K562 (cell line): Measurements from ENCODE around the gene CPPED1. TPM values are rescaled to one million over a fixed set of nuclear protein-coding genes. Genes with fewer than 3 reads are reported as not detected.
A peak's percentile ranks its signal among the peaks of the same experiment; 100 is the strongest.

Experiments
- ARID2 ChIP-seq: fragments of 450-650 bp; IDR thresholded peaks from 2 replicates; pipeline ENCODE4 v1.6.1; 2017; ENCODE audit warnings: antibody characterized with exemption, mild to moderate bottlenecking
- C11orf30 ChIP-seq: fragments of 450-650 bp; IDR thresholded peaks from 2 replicates; pipeline ENCODE4 v1.6.1; 2016; ENCODE audit warnings: low read depth, mild to moderate bottlenecking
- CHD1 ChIP-seq: fragments of 200-600 bp; sonication (generic); IDR thresholded peaks from one replicate; pipeline ENCODE4 v1.6.1; 2012; ENCODE audit warnings: mild to moderate bottlenecking, moderate library complexity, low read length, inconsistent platforms
- FIP1L1 ChIP-seq: fragments of 200-400 bp; formaldehyde crosslinking; IDR thresholded peaks from 2 replicates; pipeline ENCODE4 v1.6.1; 2018; ENCODE audit warnings: mild to moderate bottlenecking, low read depth, low read length; ENCODE audit not compliant: poor library complexity, severe bottlenecking
- HOXB6 ChIP-seq: fragments of 250-450 bp; sonication (Bioruptor Pico); IDR thresholded peaks from 2 replicates; pipeline ENCODE4 v1.5.1; 2022; ENCODE audit warnings: mild to moderate bottlenecking, borderline replicate concordance
- KAT7 ChIP-seq: sonication (generic); formaldehyde crosslinking; IDR thresholded peaks from 2 replicates; pipeline ENCODE4 v1.8.0; 2022; ENCODE audit warnings: missing genetic modification reagents, mild to moderate bottlenecking, borderline replicate concordance
- KDM1A ChIP-seq, 2 experiments: fragments of 450-650 bp; IDR thresholded peaks; 2 replicates each; pipeline ENCODE4 v1.6.1; 2016; ENCODE audit warnings: mild to moderate bottlenecking in 2 of 2
- MCM3 ChIP-seq: fragments of 450-650 bp; IDR thresholded peaks from 2 replicates; pipeline ENCODE4 v1.6.1; 2016
- MEIS2 ChIP-seq: fragments of 450-650 bp; IDR thresholded peaks from 2 replicates; pipeline ENCODE4 v1.6.1; 2014; ENCODE audit warnings: mild to moderate bottlenecking; ENCODE audit not compliant: partially characterized antibody
- RHOXF2B ChIP-seq: fragments of 250-450 bp; sonication (Bioruptor Pico); conservative IDR thresholded peaks from 2 replicates; pipeline ENCODE4 v1.5.1; 2021
- SRSF7 ChIP-seq: fragments of 200-400 bp; formaldehyde crosslinking; optimal IDR thresholded peaks from 2 replicates; pipeline ENCODE3; 2017; ENCODE audit warnings: mild to moderate bottlenecking, low read depth, low read length
- TFAM ChIP-seq: fragments of 250-450 bp; sonication (Bioruptor Pico); conservative IDR thresholded peaks from 2 replicates; pipeline ENCODE4 v1.5.0; 2021; ENCODE audit warnings: mild to moderate bottlenecking, moderate library complexity
- XRCC5 ChIP-seq: fragments of 200-400 bp; formaldehyde crosslinking; IDR thresholded peaks from 2 replicates; pipeline ENCODE4 v1.6.1; 2017; ENCODE audit warnings: low read depth, mild to moderate bottlenecking, low read length
- ZFX ChIP-seq: sonication (generic); formaldehyde crosslinking; IDR thresholded peaks from 2 replicates; pipeline ENCODE4 v1.8.0; 2022; ENCODE audit warnings: mild to moderate bottlenecking, missing genetic modification reagents, moderate library complexity
- ZKSCAN1 ChIP-seq: fragments of 150-350 bp; IDR thresholded peaks from 2 replicates; pipeline ENCODE4 v1.6.1; 2016; ENCODE audit warnings: low read depth, low read length
- ZNF121 ChIP-seq: sonication (generic); formaldehyde crosslinking; conservative IDR thresholded peaks from 2 replicates; pipeline ENCODE4 v1.8.0; 2022; ENCODE audit warnings: missing genetic modification reagents
- ZNF124 ChIP-seq: sonication (generic); formaldehyde crosslinking; IDR thresholded peaks from 2 replicates; pipeline ENCODE4 v1.8.1; 2022; ENCODE audit warnings: missing genetic modification reagents
- ZNF143 ChIP-seq: sonication (generic); formaldehyde crosslinking; IDR thresholded peaks from 2 replicates; pipeline ENCODE4 v1.9.0; 2022; ENCODE audit warnings: mild to moderate bottlenecking, missing genetic modification reagents
- ZNF76 ChIP-seq: fragments of 250-450 bp; sonication (Bioruptor Pico); IDR thresholded peaks from 2 replicates; pipeline ENCODE4 v1.4.0; 2020; ENCODE audit warnings: mild to moderate bottlenecking, moderate library complexity, borderline replicate concordance
- polyA plus RNA-seq, 8 experiments: library from polyadenylated mRNA; depleted of rRNA in 4 of 8; stranded (reverse) in 5 of 8; unstranded in 3 of 8; fragments of >200 nt; fragmentation: Nextera tagmentation in 2 of 8; fragmentation: Illumina TruSeq in 1 of 8; extraction: Ambion mirVana in 2 of 8; extraction: Trizol in 1 of 8; gene quantifications; 2 replicates each; pipeline versions ENCODE4 v1.2.1 to v1.2.3, GENCODE V29; 2011 to 2014; ENCODE audit warnings: inconsistent platforms in 1 of 8, missing spikeins in 1 of 8
- total RNA-seq, 7 experiments: library from RNA; depleted of rRNA in 6 of 7; stranded (reverse); fragments of >200 nt in 6 of 7; fragmentation: Illumina TruSeq in 2 of 7; extraction: Trizol in 2 of 7; gene quantifications; 2 replicates each; pipeline versions ENCODE4 v1.2.1 to v1.2.3, GENCODE V29; 2011 to 2021; ENCODE audit warnings: low replicate concordance in 1 of 7
- TF ChIP-seq, protein P1 (sequence below): fragments of 250-450 bp; sonication (Bioruptor Pico); IDR thresholded peaks from 2 replicates; pipeline ENCODE4 v1.9.0; 2021; ENCODE audit warnings: mild to moderate bottlenecking
- TF ChIP-seq, protein P2 (sequence below): IDR thresholded peaks from 2 replicates; pipeline ENCODE4 v1.6.1; 2014; ENCODE audit warnings: antibody characterized with exemption
- TF ChIP-seq, protein P3 (sequence below): fragments of 450-650 bp; IDR thresholded peaks from 2 replicates; pipeline ENCODE4 v1.6.1; 2016; ENCODE audit warnings: borderline replicate concordance
- TF ChIP-seq, protein P4 (sequence below): IDR thresholded peaks from 2 replicates; pipeline ENCODE4 v1.6.1; 2011; ENCODE audit warnings: borderline replicate concordance, low read depth, mild to moderate bottlenecking, moderate library complexity, low read length; ENCODE audit not compliant: insufficient read depth, poor library complexity, severe bottlenecking

Gene CPPED1
- total and polyA plus RNA-seq, 9 of the 15 experiments (the other 6 are each of a cell fraction or from before 2014, with no cell fraction given) = 7.5 to 25.7 (median 16.9) TPM

DNA sequence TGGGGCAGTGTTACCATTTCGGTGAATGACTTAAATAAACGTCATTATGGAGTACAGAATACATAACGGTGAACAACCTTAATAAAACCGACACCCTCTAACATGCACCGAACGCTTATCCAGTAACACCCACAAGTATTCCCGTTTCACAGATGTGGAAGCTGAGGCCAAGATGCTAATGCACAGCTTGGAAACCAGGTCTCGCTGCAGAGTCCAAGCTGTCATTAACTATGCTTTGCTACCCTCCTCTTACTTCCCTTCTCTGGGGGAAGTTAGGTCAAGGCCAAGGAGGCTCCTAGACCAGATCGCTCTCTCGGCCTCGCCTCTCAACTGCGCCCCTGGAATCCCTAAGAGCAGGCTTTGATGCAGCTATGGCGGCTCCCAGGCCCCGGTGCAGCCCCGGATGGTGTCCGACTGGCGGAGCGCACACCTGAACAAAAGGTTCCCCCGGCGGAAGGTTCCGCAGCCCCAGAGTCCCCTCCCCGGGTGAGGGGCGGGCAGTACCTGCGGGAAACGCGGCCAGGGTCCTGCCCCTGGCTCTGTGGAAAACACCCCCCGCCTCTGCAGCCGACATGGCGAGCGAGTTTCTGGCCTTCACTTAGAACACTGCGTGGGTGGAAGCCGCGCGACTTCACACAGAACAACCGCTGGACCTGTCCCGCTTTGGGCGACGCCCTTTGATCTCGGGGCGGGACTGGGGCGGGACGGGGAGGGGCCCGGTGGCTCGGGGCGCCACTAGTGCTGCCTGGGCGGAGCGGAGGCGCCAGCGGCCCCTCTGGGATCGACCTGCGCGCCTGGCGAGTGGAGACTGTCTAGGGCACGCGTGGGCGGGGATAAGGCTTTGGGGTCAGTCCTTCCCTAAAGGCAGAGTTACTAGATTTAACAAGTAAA is at the start of gene CPPED1 (continued):
- TF ChIP-seq KAT7 (CRISPR knock-in tag) (peak; percentile 94), MEIS2 (no peak), ZNF121 (CRISPR knock-in tag) (no peak), ARID2 (no peak), ZNF76 (CRISPR knock-in tag) (no peak), KDM1A (IDR thresholded peaks at IDR 0.05) (peak; percentile 96 to 99), ZFX (CRISPR knock-in tag) (peak; percentile 92), CHD1 (no peak), MCM3 (no peak), XRCC5 (peak; percentile 96), SRSF7 (no peak), ZNF124 (CRISPR knock-in tag) (0 out of 2 replicates have a peak, but pooled peaks have one; percentile 56), ZKSCAN1 (no peak), HOXB6 (CRISPR knock-in tag) (no peak), ZNF143 (peak; percentile 44; the same call in 1 of the 2 replicates), TFAM (no peak), FIP1L1 (peak; percentile 79), RHOXF2B (CRISPR knock-in tag) (no peak), C11orf30 (peak; percentile 96)
- TF ChIP-seq, protein P1, sequence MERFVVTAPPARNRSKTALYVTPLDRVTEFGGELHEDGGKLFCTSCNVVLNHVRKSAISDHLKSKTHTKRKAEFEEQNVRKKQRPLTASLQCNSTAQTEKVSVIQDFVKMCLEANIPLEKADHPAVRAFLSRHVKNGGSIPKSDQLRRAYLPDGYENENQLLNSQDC = no peak
- TF ChIP-seq, protein P2, sequence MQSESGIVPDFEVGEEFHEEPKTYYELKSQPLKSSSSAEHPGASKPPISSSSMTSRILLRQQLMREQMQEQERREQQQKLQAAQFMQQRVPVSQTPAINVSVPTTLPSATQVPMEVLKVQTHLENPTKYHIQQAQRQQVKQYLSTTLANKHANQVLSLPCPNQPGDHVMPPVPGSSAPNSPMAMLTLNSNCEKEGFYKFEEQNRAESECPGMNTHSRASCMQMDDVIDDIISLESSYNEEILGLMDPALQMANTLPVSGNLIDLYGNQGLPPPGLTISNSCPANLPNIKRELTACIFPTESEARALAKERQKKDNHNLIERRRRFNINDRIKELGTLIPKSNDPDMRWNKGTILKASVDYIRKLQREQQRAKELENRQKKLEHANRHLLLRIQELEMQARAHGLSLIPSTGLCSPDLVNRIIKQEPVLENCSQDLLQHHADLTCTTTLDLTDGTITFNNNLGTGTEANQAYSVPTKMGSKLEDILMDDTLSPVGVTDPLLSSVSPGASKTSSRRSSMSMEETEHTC = no peak
- TF ChIP-seq, protein P3, sequence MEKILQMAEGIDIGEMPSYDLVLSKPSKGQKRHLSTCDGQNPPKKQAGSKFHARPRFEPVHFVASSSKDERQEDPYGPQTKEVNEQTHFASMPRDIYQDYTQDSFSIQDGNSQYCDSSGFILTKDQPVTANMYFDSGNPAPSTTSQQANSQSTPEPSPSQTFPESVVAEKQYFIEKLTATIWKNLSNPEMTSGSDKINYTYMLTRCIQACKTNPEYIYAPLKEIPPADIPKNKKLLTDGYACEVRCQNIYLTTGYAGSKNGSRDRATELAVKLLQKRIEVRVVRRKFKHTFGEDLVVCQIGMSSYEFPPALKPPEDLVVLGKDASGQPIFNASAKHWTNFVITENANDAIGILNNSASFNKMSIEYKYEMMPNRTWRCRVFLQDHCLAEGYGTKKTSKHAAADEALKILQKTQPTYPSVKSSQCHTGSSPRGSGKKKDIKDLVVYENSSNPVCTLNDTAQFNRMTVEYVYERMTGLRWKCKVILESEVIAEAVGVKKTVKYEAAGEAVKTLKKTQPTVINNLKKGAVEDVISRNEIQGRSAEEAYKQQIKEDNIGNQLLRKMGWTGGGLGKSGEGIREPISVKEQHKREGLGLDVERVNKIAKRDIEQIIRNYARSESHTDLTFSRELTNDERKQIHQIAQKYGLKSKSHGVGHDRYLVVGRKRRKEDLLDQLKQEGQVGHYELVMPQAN = peak; percentile 26; the same call in 1 of the 2 replicates
- TF ChIP-seq, protein P4, sequence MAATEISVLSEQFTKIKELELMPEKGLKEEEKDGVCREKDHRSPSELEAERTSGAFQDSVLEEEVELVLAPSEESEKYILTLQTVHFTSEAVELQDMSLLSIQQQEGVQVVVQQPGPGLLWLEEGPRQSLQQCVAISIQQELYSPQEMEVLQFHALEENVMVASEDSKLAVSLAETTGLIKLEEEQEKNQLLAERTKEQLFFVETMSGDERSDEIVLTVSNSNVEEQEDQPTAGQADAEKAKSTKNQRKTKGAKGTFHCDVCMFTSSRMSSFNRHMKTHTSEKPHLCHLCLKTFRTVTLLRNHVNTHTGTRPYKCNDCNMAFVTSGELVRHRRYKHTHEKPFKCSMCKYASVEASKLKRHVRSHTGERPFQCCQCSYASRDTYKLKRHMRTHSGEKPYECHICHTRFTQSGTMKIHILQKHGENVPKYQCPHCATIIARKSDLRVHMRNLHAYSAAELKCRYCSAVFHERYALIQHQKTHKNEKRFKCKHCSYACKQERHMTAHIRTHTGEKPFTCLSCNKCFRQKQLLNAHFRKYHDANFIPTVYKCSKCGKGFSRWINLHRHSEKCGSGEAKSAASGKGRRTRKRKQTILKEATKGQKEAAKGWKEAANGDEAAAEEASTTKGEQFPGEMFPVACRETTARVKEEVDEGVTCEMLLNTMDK = no peak
